ENCODE results near the gene RACK1.
"Not testable (repeated sequence)": the region's sequence is repeated elsewhere in the genome, so short reads cannot be mapped to it uniquely, and the experiment has no call there.

The RACK1 gene

GRCh38 chr5:181212080-181212479 is 31.6 kb downstream of the RACK1 start:
- DNase-seq = no peak

- no peak for DNase-seq
Measured at GRCh38 chr5:181211208-181211607, 32.5 kb downstream of the RACK1 start.

GRCh38 chr5:181210698-181211097 is 33.0 kb downstream of the RACK1 start:
- not testable (repeated sequence) for DNase-seq

DNA sequence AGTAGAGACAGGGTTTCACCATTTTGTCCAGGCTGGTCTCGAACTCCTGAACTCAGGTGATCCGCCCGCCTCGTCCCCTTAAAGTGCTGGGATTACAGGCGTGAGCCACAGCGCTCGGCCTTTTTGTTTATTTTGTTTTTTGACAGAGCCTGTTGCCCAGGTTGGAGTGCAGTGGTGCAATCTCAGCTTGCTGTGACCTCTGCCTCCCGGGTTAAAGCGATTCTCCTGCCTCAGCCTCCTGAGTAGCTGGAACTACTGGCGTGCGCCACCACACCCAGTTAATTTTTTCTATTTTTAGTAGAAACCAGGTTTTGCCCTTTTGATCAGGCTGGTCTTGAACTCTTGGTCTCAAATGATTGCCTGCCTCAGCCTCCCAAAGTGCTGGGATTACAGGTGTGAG is 33.6 kb downstream of the RACK1 start:
- DNase-seq = not testable (repeated sequence)

- DNase-seq = not testable (repeated sequence)
Measured at GRCh38 chr5:181209006-181209405, 34.7 kb downstream of the RACK1 start.

- DNase-seq = no peak
Measured at GRCh38 chr5:181207960-181208253, 35.8 kb downstream of the RACK1 start.

- DNase-seq = peak; percentile 93 to 94
Measured at GRCh38 chr5:181207214-181207959, 36.3 kb downstream of the RACK1 start.

DNA sequence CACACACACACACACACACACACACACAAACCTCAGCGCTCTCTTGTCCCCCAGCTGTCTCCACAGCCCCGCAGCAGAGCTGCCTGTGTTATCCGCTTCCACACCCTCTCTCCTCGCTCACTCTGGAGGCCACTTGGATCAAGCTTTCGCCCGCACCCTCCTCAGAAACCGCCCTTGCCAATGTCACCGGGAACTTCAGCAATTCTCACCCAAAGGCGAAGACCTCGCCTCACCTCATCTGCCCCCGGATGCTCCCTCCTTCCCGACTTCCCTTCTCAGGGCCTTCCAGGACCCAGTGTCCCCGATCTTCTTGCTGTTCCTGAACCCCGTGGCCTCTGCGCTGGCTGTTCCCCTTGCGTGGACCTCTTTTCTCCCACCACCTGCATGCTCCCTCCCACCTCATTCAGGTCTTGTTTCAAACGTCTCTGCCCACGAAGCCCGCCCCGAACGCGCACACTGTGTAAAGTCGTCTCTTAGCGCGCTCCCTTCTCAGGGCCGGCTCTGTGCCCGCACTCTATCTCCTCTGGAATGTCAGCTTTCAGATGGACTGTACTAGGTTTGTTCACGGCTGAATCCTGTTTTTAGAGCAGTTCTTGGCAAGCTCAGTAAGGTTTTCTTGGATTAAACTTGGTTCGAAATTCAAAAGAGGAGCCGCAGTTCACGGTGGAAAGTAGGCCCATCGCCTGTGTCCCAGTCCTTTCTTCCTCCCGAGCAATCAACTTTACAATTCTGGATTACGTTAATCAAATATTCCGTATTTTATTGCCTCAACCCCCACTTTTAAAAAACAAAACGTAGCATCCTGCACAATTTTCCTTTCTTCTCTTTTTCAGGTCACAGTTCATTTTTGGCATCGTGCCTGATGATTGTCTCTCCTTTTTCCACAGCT is 37.7 kb downstream of the RACK1 start:
- peak in 1 of 2 experiments; percentile 48 for DNase-seq

DNA sequence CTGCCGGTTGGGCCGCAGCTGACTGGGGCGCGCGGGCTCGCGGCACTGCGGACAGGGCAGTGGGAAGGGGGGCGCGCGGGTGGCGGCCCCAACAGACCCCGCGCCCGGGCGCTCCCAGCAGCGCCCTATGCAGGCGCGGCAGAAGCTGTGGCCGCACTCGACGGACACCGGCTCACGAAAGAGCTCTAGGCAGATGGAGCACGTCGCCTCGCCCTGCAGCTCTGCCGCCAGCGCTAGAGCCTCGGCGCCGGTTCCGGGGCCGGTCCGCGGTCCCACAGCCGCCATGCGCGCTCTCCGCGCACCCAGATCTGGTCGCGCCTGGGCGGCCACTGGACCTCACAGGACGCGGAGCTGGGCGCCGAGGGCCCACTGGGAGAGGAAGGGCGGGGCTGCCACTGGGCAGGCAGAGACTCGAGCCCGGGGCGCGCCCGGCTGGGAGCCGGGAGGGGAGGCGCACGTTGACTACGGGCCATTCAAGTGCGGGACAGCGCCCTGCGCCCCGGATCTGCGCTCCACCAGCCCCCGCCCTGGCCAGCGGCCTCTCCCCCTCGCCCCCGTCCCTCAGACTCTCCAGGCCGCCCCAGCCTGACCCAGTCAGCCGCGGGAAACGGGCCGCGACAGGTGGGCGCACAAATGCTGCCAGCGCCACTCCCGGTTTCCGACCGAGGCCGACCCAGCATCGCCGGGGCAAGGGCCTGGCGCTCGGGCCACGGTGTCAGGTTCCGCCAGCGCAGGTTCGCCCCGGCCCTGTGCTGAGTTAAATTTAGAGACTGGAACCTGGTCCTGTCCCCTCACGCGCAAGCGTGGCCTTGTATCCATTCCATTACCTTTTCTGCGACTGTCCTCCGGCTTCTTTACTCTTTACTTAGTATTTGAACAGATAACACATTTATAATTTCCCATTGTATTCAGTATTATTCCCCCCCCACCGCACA is 38.6 kb downstream of the RACK1 start, which contains the start of gene TRIM7:
Gene TRIM7, minus strand, starts transcription at position 371 of the 935 bp plus-strand sequence. Its CDS starts 86 bp downstream, at position 285.
- peak in 1 of 2 experiments; percentile 60 for DNase-seq

- peak in 1 of 2 experiments; percentile 41 for DNase-seq
Measured at GRCh38 chr5:181204113-181204825, 39.4 kb downstream of the RACK1 start.

DNA sequence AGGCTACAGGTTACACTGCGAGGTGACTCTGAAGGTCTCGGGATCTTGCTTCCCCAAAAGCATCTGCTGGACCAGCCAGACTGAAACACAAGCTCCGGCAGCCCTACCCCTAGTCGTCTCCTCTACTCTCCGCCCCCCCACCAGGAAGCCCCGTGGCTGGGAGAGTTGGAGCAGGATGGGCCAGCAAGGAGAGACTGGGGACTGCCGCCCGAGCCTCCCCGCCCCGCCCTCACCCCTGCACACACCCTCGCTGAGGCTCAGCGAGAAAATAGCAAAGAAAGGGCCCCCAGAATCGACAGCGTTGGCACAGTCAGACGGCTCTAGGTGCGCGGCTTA is 40.0 kb downstream of the RACK1 start:
- DNase-seq = no peak

DNA sequence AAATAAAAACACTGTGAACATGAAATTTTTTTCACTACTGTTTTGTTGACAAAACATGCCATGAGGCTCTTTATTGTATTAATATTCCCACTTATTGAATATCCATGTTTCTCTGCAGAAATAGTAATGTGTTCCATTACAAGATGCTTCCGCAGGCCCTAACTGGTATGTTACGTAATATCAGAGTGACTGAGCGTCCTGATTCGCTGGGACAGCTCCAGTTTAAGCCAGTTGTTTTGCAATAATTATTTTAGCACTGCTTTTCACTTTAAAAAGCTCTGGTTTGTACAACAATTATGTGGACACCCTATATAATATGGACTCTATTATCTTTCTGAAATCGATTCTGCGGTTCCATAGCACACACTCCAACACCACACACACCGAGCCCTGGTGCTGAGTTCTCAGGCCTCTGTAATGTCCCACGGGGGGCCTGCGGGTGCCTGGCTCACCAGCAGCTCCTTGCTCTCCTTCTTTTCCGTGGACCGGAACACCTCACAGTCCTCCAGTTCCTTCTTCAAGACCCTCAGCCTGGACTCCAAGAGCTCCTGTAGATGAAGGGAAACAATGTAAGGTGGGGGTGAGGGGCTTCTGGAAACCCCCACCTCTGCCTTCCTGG is 40.5 kb downstream of the RACK1 start:
- no peak for DNase-seq

DNA sequence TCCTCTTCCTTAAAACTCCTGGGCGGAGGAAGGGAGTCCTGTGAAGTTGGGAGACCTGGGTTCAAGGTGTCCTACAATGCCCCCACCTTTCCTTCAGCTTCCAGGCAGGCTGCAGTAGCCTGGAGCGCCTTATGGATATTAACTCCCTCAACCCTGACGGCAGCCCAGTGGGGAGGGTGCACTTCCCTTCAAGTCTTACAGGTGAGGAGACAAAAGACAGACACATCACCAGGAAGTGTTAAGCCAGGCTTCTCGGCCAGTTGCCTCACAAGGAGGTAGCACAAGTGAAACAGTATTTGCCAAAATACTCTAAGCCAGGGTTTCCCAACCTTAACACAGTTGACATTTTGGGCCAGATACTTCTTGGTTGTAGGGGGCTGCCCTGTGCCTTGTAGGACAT is 42.9 kb downstream of the RACK1 start:
- DNase-seq = no peak

- DNase-seq = no peak
Measured at GRCh38 chr5:181199881-181200638, 43.6 kb downstream of the RACK1 start.

DNA sequence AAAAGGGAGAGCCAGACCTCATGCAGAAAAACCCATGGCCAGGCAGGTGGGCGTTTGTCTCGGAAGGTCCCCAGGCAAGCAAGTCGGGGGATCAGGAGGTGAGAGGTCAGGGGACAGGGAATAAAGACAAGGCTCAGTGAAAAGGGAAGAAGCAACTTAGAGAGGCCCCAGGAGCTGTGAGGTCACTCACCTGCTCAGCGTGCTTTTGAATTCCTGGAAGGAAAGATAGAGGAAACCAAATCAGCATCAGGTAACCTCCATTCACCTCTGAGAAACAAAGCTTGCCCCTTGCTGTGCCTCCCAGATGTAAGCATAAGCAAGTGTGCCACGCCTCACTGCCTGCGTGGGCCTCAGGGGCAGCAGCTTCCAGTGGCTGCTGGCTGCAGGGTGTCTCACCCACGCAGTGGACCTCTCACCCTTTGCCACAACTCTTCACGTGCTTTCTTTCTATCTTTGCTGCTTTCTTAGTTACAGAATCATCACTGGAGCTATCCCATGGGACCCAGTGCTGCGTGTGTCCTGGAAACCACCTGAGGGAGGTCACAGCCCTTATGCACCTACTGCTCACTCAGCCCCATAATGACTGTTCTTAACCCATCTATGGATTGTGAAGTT is 44.7 kb downstream of the RACK1 start:
- DNase-seq = no peak

DNA sequence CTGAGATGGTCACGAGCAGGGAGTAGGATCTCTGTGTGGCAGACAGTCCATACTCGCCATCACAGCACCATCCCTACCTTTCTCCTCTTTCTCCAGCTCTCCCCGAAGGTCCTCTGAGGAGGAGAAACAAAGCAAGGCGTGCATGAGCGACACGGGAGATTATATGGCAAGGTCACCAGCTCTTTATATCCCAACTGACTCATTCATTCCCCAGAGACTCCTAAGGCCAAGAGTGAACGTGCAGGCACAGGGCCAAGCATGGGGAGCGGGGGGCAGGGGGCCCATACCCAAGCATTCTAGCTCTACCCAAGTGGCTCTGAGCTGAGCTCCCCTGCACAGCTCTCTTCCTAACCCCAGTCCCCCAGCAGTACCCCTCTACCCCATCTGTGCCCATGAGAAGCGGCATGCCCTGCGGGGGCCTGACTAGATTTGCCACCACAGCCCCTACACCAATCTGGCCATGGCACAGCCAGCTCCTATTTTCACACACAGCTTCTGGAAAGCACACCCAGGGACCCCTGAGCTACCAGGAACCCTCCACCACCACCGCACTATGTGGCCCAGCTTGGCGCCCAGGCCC is 45.5 kb downstream of the RACK1 start:
- no peak for DNase-seq

DNA sequence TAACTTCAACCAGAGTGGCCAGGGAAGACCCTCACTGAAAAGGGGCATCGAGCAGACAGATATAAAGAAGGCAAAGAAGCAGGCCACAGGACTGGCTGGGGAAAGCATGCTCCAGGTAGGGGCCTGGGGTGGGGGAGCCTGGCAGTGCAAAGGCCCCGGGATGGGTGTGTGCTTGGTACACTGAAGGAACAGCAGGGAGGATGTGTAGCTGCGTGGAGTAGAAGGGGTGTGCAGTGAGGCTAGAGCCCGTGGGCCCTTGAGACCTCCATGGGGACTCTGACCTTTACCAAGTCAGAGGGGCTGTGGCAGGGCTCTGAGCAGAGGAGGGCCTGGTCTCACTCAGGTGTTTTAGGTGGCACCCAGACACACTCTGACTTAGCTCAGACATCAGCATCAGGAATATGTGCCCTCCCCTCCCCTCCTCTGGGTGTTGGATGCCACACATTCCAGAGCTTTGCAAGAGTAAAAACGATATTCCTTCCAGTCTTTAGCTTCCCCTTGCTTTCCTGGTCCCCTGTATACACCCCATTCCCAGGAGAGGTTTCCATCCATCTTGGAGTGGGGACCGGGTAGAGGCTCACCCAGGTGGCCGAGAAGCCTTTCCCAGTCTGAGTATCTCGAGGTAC is 46.3 kb downstream of the RACK1 start:
- DNase-seq = no peak

GRCh38 chr5:181195249-181195761 is 48.4 kb downstream of the RACK1 start:
- no peak for DNase-seq

DNA sequence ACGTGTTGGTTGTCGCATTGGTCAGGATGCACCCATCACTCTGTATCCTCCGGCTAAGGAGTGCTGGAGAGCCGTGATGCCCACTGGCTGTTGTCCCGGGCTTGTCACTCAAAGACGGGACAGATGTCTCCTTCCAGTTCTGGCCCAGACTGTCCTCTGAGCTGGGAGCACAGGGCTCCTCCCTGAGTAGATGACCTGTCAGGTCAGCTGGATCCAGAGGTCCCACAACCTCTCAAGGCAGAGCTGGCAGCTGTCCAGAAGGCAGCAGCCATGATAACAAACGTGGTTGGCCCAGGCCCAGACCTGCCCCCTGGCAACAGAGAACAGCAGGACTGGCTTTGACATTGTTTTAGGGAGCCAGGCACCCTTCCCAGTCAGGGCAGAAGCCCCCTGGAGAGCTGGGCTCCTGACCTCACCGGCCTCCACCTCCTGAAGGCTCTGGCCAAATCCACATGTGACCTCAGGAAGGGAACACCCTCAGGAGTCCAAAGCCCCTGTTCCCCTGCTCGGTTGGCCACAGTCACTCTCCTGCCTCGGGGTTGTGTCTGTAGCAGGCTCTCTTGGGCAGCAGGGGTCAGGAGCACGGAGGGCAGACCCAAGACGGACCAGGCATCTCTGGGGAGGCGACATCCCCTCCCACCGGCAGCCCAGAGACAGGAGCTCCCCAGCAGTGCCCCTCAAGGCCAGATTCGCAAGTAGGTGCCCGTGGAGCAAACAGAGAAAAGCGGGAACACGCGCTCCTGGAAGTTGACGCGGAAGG is 49.0 kb downstream of the RACK1 start:
- DNase-seq = no peak
